Measurements from ENCODE around the gene ARHGAP24. TPM values are rescaled to one million over a fixed set of nuclear protein-coding genes. Genes with fewer than 3 reads are reported as not detected.

Gene ARHGAP24
- polyA plus RNA-seq, 2 of the 4 experiments (the other 2 are of a cell fraction) = 1.7 to 12.1 TPM

DNA sequence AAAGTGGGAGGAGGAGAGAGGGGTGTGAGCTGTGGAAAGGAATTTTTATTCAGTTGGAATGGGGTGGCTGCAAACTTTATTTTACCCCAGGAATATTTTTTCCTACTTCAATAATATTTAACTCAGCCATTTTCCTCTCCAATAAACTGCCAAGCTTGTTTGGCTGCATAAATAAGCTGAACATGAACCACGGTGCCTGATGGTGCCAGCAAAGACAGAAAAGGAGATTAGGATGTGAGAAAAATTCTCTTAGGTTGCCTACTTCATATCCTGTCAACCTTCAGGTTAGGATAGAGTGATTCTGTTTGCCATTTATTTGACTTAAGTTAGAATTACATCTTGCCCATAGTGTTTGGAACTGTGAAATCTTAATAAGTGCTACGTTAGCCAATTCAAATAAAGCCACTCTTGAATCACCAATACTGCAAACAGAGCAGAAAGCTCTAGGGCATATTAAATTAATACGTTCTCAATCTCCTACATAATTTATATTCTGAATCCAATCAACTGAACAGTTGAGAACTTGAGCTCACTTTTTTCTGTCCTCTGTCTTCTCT lies 195.1 kb downstream of the ARHGAP24 start:
- no peak overlapping the region for H3K4me3 ChIP-seq
- ChIA-PET CTCF (no interaction called here), POLR2A (no interaction called here)
- no peak overlapping the region for H3K4me2 ChIP-seq
- no peaks in the 10 kb centered on the region for H3K4me1 ChIP-seq
- FAIRE-seq = no peak
- TF ChIP-seq FOSL2 (IDR thresholded peaks at IDR 0.05) (no peak), FOSL2 (CRISPR knock-in tag; IDR thresholded peaks at IDR 0.05) (no peak), BHLHE40 (IDR thresholded peaks at IDR 0.05; ENCODE audit: low read depth, low read length) (no peak), JUNB (IDR thresholded peaks at IDR 0.05) (no peak), TFCP2L1 (CRISPR knock-in tag; IDR thresholded peaks at IDR 0.05) (no peak), TP53 (CRISPR knock-in tag; IDR thresholded peaks at IDR 0.05) (no peak), KDM5A (IDR thresholded peaks at IDR 0.05) (no peak), EHF (CRISPR knock-in tag; IDR thresholded peaks at IDR 0.05) (no peak), SREBF2 (IDR thresholded peaks at IDR 0.05) (no peak)
- TF ChIP-seq, protein P1, sequence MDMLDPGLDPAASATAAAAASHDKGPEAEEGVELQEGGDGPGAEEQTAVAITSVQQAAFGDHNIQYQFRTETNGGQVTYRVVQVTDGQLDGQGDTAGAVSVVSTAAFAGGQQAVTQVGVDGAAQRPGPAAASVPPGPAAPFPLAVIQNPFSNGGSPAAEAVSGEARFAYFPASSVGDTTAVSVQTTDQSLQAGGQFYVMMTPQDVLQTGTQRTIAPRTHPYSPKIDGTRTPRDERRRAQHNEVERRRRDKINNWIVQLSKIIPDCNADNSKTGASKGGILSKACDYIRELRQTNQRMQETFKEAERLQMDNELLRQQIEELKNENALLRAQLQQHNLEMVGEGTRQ (IDR thresholded peaks at IDR 0.05) = no peak
- ATAC-seq = no peak
- no peaks in the 10 kb centered on the region for H3K9me3 ChIP-seq
- no peak for DNase-seq (ENCODE audit: low read depth in 1 of 2, low spot score in 1 of 2)
- 68% methylated on average over 3 of the region's 3 CpGs for WGBS (ENCODE audit: missing lambda C conversion rate)
- no peak overlapping the region for H3K27ac ChIP-seq

DNA sequence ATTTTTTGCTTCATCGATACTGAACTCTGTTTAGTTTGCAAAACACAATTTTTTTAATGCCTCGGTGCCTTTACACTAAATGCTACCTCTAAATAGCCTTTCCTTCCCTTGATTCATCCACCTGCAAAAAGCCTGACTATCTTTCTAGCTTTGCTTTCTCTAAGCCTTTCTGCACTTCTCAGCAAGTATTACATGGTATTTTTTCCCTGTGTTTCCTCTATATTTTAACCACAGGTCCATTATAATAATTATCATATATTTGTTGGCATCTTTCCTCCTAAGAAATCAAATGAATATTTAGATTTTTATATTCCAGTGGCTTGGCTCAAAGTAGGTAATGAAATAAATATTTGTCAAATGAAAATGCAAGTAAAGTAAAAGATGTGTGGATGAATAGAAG lies 196.2 kb downstream of the ARHGAP24 start:
- no peak overlapping the region for H3K4me3 ChIP-seq
- DNase-seq (ENCODE audit: low read depth in 1 of 2, low spot score in 1 of 2) = no peak
- no peak for FAIRE-seq
- TF ChIP-seq FOXS1 (CRISPR knock-in tag; IDR thresholded peaks at IDR 0.05) = no peak
- no peak for TF ChIP-seq ZC3H11A (IDR thresholded peaks at IDR 0.05)
- TF ChIP-seq NR3C1 (IDR thresholded peaks at IDR 0.05) = no peak
- TF ChIP-seq, protein P2, sequence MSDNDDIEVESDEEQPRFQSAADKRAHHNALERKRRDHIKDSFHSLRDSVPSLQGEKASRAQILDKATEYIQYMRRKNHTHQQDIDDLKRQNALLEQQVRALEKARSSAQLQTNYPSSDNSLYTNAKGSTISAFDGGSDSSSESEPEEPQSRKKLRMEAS (IDR thresholded peaks at IDR 0.05) = no peak
- TF ChIP-seq KDM1A (IDR thresholded peaks at IDR 0.05; ENCODE audit: low read depth) = no peak
- no peak for TF ChIP-seq ZNF302 (CRISPR knock-in tag; IDR thresholded peaks at IDR 0.05)
- TF ChIP-seq EHF (CRISPR knock-in tag; IDR thresholded peaks at IDR 0.05) = no peak
- no peak for TF ChIP-seq FOSB (CRISPR knock-in tag; IDR thresholded peaks at IDR 0.05)
- no peak for TF ChIP-seq POLR2A (IDR thresholded peaks at IDR 0.05; ENCODE audit: low read length)
- H3K27ac ChIP-seq = no peak overlapping the region
- H3K9me3 ChIP-seq = no peaks in the 10 kb centered on the region
- ChIA-PET CTCF (no interaction called here), POLR2A (no interaction called here)
- H3K4me1 ChIP-seq = no peaks in the 10 kb centered on the region
- WGBS (ENCODE audit: missing lambda C conversion rate) = 38% methylated on average over 2 of the region's 2 CpGs
- H3K4me2 ChIP-seq = no peak overlapping the region
- ATAC-seq = no peak

DNA sequence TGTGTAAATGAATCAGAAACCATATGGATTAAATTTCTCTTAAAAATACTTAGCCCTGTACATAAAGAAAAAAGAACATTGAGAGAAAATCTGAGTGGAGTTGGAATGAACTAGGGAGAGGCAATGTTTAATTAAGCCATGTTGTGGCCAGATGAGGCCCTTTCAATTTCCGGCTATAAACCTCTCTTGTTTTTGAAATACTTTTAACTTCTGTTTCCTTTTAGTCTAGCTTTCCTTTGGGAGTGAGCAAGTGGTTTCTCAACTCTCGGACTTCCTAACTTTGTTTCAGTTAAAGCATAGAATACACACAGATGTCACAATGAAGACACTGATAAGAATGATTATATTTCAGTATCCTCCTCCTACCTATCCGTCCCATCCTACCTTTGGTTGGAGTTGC lies 197.2 kb downstream of the ARHGAP24 start:
- H3K9me3 ChIP-seq = no peaks in the 10 kb centered on the region
- H3K4me2 ChIP-seq = no peak overlapping the region
- no peaks in the 10 kb centered on the region for H3K4me1 ChIP-seq
- DNase-seq (ENCODE audit: low read depth in 1 of 2, low spot score in 1 of 2) (no peak), FAIRE-seq (no peak), ATAC-seq (no peak)
- TF ChIP-seq SREBF2 (IDR thresholded peaks at IDR 0.05) (no peak), MAFK (IDR thresholded peaks at IDR 0.05; ENCODE audit: partially characterized antibody) (no peak), TP53 (CRISPR knock-in tag; IDR thresholded peaks at IDR 0.05) (no peak), MYC (IDR thresholded peaks at IDR 0.05; ENCODE audit: borderline replicate concordance, low read length) (no peak), BHLHE40 (IDR thresholded peaks at IDR 0.05; ENCODE audit: low read depth, low read length) (no peak), RNF2 (IDR thresholded peaks at IDR 0.05; ENCODE audit: borderline replicate concordance, low read depth) (no peak), GATA3 (IDR thresholded peaks at IDR 0.05; ENCODE audit: borderline replicate concordance) (no peak), NR3C1 (IDR thresholded peaks at IDR 0.05) (no peak), ZFP36 (IDR thresholded peaks at IDR 0.05; ENCODE audit: borderline replicate concordance, partially characterized antibody) (no peak), NPAS2 (CRISPR knock-in tag; IDR thresholded peaks at IDR 0.05; ENCODE audit: borderline replicate concordance) (no peak), HOXB13 (CRISPR knock-in tag; IDR thresholded peaks at IDR 0.05; ENCODE audit: low read depth) (no peak), CEBPB (IDR thresholded peaks at IDR 0.05) (no peak), CHD2 (IDR thresholded peaks at IDR 0.05; ENCODE audit: low read length, partially characterized antibody) (no peak), EP300 (IDR thresholded peaks at IDR 0.05) (no peak), HDAC2 (IDR thresholded peaks at IDR 0.05) (no peak), RAD21 (conservative IDR thresholded peaks at IDR 0.05 in 1 of 2, IDR thresholded peaks at IDR 0.05 in 1 of 2) (no peak), ESRRA (IDR thresholded peaks at IDR 0.05; ENCODE audit: borderline replicate concordance, low read length) (no peak)
- TF ChIP-seq, protein P3, sequence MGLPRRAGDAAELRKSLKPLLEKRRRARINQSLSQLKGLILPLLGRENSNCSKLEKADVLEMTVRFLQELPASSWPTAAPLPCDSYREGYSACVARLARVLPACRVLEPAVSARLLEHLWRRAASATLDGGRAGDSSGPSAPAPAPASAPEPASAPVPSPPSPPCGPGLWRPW (IDR thresholded peaks at IDR 0.05) = no peak
- TF ChIP-seq, protein P4, sequence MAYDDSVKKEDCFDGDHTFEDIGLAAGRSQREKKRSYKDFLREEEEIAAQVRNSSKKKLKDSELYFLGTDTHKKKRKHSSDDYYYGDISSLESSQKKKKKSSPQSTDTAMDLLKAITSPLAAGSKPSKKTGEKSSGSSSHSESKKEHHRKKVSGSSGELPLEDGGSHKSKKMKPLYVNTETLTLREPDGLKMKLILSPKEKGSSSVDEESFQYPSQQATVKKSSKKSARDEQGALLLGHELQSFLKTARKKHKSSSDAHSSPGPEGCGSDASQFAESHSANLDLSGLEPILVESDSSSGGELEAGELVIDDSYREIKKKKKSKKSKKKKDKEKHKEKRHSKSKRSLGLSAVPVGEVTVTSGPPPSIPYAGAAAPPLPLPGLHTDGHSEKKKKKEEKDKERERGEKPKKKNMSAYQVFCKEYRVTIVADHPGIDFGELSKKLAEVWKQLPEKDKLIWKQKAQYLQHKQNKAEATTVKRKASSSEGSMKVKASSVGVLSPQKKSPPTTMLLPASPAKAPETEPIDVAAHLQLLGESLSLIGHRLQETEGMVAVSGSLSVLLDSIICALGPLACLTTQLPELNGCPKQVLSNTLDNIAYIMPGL (CRISPR knock-in tag; IDR thresholded peaks at IDR 0.05; ENCODE audit: borderline replicate concordance) = no peak
- TF ChIP-seq, protein P5, sequence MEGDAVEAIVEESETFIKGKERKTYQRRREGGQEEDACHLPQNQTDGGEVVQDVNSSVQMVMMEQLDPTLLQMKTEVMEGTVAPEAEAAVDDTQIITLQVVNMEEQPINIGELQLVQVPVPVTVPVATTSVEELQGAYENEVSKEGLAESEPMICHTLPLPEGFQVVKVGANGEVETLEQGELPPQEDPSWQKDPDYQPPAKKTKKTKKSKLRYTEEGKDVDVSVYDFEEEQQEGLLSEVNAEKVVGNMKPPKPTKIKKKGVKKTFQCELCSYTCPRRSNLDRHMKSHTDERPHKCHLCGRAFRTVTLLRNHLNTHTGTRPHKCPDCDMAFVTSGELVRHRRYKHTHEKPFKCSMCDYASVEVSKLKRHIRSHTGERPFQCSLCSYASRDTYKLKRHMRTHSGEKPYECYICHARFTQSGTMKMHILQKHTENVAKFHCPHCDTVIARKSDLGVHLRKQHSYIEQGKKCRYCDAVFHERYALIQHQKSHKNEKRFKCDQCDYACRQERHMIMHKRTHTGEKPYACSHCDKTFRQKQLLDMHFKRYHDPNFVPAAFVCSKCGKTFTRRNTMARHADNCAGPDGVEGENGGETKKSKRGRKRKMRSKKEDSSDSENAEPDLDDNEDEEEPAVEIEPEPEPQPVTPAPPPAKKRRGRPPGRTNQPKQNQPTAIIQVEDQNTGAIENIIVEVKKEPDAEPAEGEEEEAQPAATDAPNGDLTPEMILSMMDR (IDR thresholded peaks at IDR 0.05) = no peak
- no peak overlapping the region for H3K27ac ChIP-seq
- H3K4me3 ChIP-seq = no peak overlapping the region
- CTCF ChIA-PET = interaction anchor here (1.7 kb wide), 1 partner anchor 13 kb away, joined by 3 read pairs; no protein-coding TSS in a partner anchor
- WGBS (ENCODE audit: missing lambda C conversion rate) = 92% methylated on average over 3 of the region's 3 CpGs
- POLR2A ChIA-PET = no interaction called here

Measured in A549 (cell line).